C4-2B (cell line): Measurements from ENCODE around the gene GHRL.
A peak's percentile ranks its signal among the peaks of the same experiment; 100 is the strongest.

Source experiments
- H3K27ac ChIP-seq: fragments of 450-650 bp; 2 replicates; pipeline ENCODE4 v1.5.1; 2017
- ZFX ChIP-seq: fragments of 450-650 bp; IDR thresholded peaks from 2 replicates; pipeline ENCODE4 v1.6.1; 2017
- TF ChIP-seq, protein P1 (sequence below): fragments of 450-650 bp; conservative IDR thresholded peaks from 2 replicates; pipeline ENCODE4 v1.5.1; 2017; ENCODE audit warnings: mild to moderate bottlenecking

GHRL gene

DNA sequence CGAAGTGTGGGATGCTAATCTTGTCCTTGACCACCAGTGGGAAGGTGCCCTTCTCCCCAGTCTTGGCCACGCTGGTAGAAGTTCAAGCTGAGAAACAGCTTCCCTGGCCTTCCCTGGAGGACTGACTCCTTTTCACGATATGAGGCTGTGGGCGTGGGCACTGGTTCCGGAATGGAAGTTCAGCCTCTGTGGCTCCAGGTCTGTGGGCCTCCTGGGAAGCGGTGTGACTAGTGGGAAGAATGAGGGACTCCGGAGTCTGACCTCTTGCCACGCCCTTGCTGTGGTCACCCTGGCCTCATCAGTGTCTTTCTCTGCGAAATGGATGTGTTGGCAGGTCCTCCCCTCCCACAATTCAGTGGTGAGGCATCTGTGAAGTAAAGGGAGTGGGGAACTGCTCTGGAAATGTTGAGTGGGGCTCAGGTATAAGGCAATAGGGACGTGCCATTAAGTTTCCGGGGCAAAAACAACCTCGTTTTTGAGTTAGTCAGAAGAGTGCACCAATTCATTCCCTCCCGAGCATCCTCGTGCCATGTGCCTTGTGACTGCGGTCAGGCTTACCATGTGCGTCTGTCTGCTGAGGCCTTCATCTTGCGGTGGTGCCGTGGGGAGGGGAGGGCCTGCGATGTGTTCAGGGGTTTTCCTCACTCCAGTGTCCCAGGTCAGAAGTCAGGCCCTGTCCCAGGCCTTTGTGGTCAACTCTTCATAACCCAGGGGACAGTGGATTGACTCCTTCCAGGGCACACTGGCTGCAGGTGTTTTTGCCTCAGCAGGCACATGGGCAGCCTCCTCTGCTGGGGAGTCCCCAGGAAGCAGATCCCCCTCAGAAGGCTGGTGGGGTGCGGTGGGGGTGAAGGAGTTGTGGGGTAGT lies 40.0 kb upstream of the GHRL start:
- H3K27ac ChIP-seq, result no peak overlapping the region
- TF ChIP-seq ZFX, result no peak
- TF ChIP-seq, protein P1, sequence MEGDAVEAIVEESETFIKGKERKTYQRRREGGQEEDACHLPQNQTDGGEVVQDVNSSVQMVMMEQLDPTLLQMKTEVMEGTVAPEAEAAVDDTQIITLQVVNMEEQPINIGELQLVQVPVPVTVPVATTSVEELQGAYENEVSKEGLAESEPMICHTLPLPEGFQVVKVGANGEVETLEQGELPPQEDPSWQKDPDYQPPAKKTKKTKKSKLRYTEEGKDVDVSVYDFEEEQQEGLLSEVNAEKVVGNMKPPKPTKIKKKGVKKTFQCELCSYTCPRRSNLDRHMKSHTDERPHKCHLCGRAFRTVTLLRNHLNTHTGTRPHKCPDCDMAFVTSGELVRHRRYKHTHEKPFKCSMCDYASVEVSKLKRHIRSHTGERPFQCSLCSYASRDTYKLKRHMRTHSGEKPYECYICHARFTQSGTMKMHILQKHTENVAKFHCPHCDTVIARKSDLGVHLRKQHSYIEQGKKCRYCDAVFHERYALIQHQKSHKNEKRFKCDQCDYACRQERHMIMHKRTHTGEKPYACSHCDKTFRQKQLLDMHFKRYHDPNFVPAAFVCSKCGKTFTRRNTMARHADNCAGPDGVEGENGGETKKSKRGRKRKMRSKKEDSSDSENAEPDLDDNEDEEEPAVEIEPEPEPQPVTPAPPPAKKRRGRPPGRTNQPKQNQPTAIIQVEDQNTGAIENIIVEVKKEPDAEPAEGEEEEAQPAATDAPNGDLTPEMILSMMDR, result no peak

DNA sequence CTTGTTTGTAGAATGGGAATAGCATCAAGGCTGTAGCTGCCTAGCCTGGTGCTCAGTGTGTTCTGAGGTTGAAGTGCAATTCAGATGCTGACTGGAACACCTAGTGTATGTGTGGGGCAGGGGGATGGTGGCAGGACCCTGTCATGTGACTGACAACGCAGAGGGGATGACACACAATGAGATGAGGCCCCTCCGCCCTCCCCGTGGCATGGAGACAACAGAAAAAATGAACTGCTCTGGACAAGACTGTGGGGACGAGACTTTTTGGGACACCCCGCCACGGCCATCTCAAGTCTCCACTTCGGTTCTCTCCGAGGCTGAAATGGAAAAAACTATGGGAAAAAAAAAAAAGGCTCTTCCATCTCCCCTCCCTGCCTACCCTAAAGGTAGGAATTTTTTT lies 38.6 kb upstream of the GHRL start:
- no peak overlapping the region for H3K27ac ChIP-seq
- no peak for TF ChIP-seq ZFX
- TF ChIP-seq, protein P1, result no peak

DNA sequence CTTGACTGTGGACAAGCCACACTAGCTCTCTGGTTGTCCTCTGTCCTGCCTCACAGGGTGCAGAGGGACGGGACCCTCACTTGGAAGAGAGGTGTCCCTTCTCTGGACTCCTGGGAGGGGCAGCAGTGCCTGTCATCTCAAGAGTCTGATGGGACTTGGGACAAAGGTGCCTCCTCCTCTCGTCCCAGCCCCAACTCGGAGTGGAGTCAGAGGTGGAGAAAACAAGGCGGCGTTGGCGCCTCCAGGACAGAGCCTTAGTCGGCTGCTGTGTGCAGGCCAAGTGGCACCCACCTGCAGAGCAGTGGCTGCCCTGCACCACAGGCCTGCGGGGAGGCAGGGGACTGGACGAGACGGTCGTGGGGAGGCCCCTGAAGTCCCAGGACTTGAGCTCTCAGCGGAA lies 37.6 kb upstream of the GHRL start:
- no peak overlapping the region for H3K27ac ChIP-seq
- TF ChIP-seq, protein P1, result no peak
- TF ChIP-seq ZFX, result no peak

DNA sequence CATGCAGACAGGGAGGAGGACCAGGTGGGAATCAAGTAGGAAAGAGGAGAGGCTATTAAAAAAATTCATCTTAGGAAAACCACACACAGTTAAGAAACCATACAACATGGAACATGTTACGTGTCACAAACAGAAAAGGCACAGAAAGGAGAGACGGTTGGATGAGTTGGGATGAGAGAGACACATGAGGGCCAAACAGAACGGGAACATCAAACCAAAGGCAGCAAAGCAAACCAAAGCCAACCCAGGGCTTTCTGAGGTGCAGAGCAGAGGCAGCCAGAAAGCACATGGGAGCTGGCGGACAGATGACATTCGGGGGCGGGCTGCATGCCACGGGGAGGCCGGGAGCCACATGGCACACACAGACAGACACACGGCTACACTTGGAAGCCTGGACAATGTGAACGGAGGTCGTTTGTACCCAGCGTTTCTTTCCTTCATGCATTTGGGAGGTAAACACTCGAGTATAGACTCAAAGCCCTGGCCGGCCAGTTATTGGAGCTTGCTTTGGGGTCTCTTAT lies 36.8 kb upstream of the GHRL start:
- H3K27ac ChIP-seq, result no peak overlapping the region
- TF ChIP-seq, protein P1, result no peak
- TF ChIP-seq ZFX, result no peak

DNA sequence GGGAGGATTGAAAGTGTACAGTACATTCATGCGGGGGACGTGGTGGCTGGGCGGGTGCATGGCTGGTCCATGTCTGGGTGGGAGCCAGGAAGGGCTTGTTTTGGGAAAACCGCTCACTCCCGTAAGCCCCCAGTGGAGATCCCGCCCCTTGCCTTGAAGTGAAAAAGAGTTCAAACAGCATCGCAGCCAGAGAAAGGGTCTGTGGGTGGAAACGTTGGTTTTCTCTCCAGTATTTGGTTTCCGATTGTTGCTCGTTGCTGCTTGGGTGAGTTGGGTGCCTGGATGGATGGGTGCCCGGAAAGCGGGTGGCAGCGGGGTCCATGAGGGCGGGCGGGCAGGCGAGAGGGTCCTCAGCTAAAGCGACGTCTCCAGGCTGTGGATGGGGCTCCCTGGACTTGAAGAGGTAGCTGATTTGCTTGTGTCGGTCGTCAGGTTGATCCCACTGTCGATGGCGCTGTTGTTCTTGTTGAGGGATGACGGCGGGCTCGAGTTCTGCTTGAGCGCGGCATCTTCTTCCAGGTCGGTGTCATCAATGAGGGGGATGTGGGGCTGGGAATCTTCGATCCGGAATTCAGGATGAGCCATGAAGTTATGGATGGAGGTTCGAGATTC lies 35.8 kb upstream of the GHRL start:
- TF ChIP-seq, protein P1, result no peak
- no peak for TF ChIP-seq ZFX
- H3K27ac ChIP-seq, result no peak overlapping the region

DNA sequence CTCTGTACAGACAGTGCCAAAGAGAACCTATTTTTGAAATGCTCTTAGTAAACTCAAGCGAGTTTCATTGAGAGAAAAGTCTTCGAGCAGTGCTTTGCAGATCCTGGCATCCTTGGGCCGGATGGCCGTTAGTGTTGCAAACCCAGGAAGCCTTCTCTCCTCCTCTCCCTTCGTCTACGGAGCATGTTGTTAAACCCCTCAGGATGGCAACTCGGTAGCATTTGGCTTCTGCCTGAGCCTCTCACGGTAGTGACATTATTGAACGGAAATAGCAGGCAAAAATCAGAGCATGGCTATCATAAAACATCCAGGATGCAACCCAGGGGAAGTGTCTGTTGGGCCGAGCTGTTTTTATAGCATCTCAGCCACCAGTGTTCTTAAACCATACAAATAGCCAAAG lies 34.8 kb upstream of the GHRL start:
- TF ChIP-seq, protein P1, result no peak
- TF ChIP-seq ZFX, result no peak
- no peak overlapping the region for H3K27ac ChIP-seq

DNA sequence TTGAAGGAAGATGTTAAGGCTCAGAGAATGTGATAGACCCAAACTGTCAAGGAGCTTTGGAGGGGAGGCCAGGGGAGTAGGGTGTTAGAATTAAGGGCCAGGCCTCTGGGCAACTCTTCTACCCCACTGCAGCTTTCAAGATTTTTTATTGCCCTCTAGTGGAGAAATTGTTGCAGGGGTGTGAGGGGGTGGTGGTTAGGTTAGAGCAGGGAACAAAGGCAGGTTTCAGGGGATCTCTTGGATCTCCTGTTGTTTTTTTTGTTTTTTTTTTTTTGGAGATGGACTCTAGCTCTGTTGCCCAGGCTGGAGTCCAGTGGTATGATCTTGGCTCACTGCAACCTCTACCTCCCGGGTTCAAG lies 29.6 kb upstream of the GHRL start:
- TF ChIP-seq, protein P1, result peak; percentile 60
- TF ChIP-seq ZFX, result no peak
- no peak overlapping the region for H3K27ac ChIP-seq
